BJ (cell line): ENCODE measurements around the gene AMOTL1. TPM values are rescaled to one million over a fixed set of nuclear protein-coding genes. Genes with fewer than 3 reads are reported as not detected.

Experiments
- CTCF ChIA-PET: fragments of 350-600 bp; formaldehyde crosslinking; extraction: SDS; loops from one replicate; lab custom pipeline; 2021; ENCODE audit warnings: antibody characterized with exemption, inconsistent platforms; lab: Yijun Ruan, JAX
- POLR2A ChIA-PET: fragments of 300-600 bp; sonication (Branson Sonifier 250); formaldehyde crosslinking; extraction: SDS; loops from one replicate; lab custom pipeline; 2021; ENCODE audit warnings: antibody characterized with exemption; lab: Charles Lee
- DNase-seq: peaks from one replicate; pipeline ENCODE4 v3.0.0-alpha.2; 2011; ENCODE audit warnings: low read depth
- H3K27me3 ChIP-seq: 2 replicates; pipeline ENCODE4 v1.6.0; 2011; ENCODE audit warnings: low read length; ENCODE audit not compliant: control insufficient read depth, insufficient read depth
- H3K36me3 ChIP-seq: 2 replicates; pipeline ENCODE4 v1.5.1; 2011; ENCODE audit warnings: low read length; ENCODE audit not compliant: control insufficient read depth, insufficient read depth
- H3K4me3 ChIP-seq: 2 replicates; pipeline ENCODE4 v1.5.1; 2011; ENCODE audit warnings: low read depth, mild to moderate bottlenecking, control low read depth, low read length
- polyA plus RNA-seq: library from polyadenylated mRNA; depleted of rRNA; stranded (reverse); fragments of >200 nt; gene quantifications from 2 replicates; pipeline ENCODE4 v1.2.3, GENCODE V29; 2011
- TF ChIP-seq, protein P1 (sequence below): IDR thresholded peaks from 2 replicates; pipeline ENCODE4 v1.5.1; 2011; ENCODE audit warnings: low read depth, mild to moderate bottlenecking, control low read depth, inconsistent platforms, low read length, moderate library complexity; ENCODE audit not compliant: insufficient read depth

AMOTL1 gene
- polyA plus RNA-seq, 1 experiment = 25.5 TPM

GRCh38 chr11:94837317-94837716 lies 69.2 kb downstream of the AMOTL1 start:
- DNase-seq = no peak
- Histone ChIP-seq H3K4me3 (no peak overlapping the region), H3K36me3 (peaks cover 3% of the 10 kb centered on the region), H3K27me3 (no peaks in the 10 kb centered on the region)
- CTCF ChIA-PET = no interaction called here
- POLR2A ChIA-PET = no interaction called here
- TF ChIP-seq, protein P1, sequence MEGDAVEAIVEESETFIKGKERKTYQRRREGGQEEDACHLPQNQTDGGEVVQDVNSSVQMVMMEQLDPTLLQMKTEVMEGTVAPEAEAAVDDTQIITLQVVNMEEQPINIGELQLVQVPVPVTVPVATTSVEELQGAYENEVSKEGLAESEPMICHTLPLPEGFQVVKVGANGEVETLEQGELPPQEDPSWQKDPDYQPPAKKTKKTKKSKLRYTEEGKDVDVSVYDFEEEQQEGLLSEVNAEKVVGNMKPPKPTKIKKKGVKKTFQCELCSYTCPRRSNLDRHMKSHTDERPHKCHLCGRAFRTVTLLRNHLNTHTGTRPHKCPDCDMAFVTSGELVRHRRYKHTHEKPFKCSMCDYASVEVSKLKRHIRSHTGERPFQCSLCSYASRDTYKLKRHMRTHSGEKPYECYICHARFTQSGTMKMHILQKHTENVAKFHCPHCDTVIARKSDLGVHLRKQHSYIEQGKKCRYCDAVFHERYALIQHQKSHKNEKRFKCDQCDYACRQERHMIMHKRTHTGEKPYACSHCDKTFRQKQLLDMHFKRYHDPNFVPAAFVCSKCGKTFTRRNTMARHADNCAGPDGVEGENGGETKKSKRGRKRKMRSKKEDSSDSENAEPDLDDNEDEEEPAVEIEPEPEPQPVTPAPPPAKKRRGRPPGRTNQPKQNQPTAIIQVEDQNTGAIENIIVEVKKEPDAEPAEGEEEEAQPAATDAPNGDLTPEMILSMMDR = no peak

GRCh38 chr11:94838027-94838731 lies 70.0 kb downstream of the AMOTL1 start:
- Histone ChIP-seq H3K4me3 (no peak overlapping the region), H3K27me3 (no peaks in the 10 kb centered on the region), H3K36me3 (peaks cover 1% of the 10 kb centered on the region; the same call in 1 of the 2 replicates)
- DNase-seq = no peak
- CTCF ChIA-PET = no interaction called here
- POLR2A ChIA-PET = no interaction called here
- TF ChIP-seq, protein P1 = no peak

- ChIA-PET CTCF (interaction anchor here (0.9 to 1.2 kb wide), 3 partner anchors 53 to 320 kb away, joined by 3 read pairs; no protein-coding TSS in a partner anchor), POLR2A (no interaction called here)
- peak; percentile 18 for DNase-seq
- Histone ChIP-seq H3K27me3 (no peaks in the 10 kb centered on the region), H3K4me3 (no peak overlapping the region), H3K36me3 (peaks cover 3% of the 10 kb centered on the region)
- TF ChIP-seq, protein P1 = no peak
Observed at GRCh38 chr11:94840209-94840608, 72.1 kb downstream of the AMOTL1 start.

DNA sequence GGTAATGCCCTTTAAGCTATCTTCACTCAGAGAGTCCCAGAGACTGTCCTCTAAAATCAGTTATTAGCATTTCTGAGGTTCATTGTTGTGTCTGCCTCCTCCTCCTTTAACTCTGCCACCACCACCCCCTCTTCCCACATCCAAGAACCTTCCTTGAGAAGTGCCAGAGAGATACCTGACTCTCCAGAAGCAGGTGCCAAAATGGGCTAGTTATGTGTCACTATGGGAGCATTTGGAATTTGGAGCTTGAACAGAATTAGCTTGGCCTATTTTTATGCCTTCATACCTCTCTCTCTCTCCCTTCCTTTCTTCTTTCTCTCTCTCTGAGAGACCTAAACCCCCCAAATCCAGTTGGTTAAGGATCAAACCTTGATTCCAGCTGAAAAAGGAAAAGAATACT lies 75.9 kb downstream of the AMOTL1 start:
- Histone ChIP-seq H3K36me3 (peaks cover 6% of the 10 kb centered on the region), H3K27me3 (no peaks in the 10 kb centered on the region), H3K4me3 (no peak overlapping the region)
- no peak for DNase-seq
- ChIA-PET POLR2A (no interaction called here), CTCF (interaction anchor here (1.0 kb wide), 2 partner anchors 9 to 220 kb away, joined by 3 read pairs; no protein-coding TSS in a partner anchor)
- TF ChIP-seq, protein P1 = no peak

GRCh38 chr11:94845622-94846021 lies 77.5 kb downstream of the AMOTL1 start:
- DNase-seq = no peak
- Histone ChIP-seq H3K4me3 (no peak overlapping the region), H3K27me3 (no peaks in the 10 kb centered on the region), H3K36me3 (peaks cover 5% of the 10 kb centered on the region)
- ChIA-PET CTCF (interaction anchor here (0.7 to 1.0 kb wide), 2 partner anchors 31 to 223 kb away, joined by 3 read pairs; no protein-coding TSS in a partner anchor), POLR2A (no interaction called here)
- TF ChIP-seq, protein P1 = no peak
